CD4-positive, alpha-beta T cell treated with Interleukin-17A for 4 hours (primary cell): ENCODE data around the gene FAM234B.
"Not testable (repeated sequence)": the region's sequence is repeated elsewhere in the genome, so short reads cannot be mapped to it uniquely, and the experiment has no call there.

Experiments
- DNase-seq: peaks from one replicate; pipeline ENCODE4 v3.0.0-alpha.2; 2020; ENCODE audit warnings: mixed read lengths

The FAM234B gene

DNA sequence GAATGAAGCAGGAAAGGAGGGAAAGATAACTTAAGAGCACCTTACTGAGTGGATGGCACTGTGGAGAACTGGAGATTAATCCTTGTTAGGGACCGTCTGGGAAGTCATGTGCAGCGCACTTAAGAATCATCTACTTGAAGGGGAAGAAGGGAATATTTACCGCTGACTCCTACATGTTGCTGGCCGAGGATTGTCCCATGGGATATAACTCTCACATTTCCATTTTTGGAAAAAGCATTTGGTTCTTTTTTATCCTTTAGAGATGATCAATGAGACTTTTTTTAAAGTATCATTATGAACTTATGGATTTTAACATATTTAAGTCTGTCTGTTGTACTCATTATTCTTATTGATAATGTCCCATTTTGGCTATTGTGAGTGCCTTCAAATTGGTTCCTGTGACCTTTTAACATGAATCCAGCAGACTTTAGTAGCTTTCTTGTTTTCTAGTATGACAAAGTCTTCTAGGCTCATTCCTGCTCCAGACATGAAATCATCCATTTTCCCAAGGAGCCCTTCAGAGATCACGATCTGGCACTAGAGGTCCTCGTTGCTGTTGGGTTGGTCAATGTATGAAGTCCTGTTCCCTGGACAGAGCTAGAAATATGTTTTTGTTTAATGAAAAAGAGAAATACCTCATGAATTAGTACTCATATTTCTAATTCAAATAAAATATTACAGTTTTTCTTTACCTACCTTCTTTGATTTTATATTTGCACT, 20.2 kb upstream of the FAM234B start:
- no peak for DNase-seq

DNA sequence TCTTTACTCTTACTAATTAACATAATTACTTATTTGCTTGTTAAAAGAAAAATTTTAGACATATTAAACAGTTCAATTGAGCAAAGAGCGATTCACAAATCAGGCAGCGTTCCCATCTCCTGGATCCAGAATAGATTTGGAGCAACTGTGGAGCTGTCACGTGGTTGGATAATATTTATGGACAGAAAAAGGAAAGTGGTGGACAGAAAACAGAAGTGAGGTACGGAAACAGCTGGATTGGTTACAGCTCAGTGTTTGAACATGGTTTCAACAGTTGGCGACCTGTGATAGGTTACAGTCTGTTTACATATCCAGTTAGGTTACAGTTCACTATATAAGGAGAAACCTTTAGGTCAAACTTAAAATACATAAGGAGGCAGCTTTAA, 19.7 kb upstream of the FAM234B start:
- no peak for DNase-seq

DNA sequence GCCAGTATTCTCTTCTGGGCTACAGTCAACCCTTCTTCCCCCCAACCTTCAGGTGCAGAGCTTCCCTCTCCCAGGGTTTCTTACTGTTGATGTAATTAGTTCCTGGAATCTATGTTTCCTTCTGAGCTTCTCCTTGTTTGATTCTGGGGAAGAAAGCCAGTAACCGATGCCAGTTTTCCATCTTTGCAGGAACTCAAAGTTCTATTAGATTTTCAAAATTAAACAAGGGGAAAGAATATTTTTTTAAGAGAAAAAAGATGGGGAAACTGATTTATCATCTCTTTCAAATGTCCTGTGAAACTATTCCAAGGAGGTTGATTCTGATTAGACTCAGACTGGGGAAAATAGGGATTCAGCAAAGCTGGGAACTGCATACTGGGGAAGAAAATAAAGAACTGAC, 17.9 kb upstream of the FAM234B start:
- DNase-seq, result no peak

DNA sequence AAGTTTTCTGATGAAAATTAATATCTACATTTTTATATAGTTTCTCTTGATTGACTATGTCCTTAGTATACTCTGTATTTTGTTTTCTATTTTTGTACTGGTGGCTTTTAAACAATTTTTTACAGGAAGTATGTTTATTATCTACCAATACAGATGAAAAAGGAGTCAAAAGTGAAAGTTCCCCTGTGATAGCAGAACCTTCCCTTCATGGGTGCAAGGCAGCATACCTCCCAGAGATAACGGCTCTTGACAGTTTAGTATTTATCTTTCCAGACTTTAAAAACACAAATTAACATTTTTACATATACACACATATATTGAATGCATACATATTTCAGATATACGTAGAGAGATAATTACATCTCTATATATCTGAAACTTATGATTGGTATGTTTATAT, 17.1 kb upstream of the FAM234B start:
- DNase-seq, result no peak

DNA sequence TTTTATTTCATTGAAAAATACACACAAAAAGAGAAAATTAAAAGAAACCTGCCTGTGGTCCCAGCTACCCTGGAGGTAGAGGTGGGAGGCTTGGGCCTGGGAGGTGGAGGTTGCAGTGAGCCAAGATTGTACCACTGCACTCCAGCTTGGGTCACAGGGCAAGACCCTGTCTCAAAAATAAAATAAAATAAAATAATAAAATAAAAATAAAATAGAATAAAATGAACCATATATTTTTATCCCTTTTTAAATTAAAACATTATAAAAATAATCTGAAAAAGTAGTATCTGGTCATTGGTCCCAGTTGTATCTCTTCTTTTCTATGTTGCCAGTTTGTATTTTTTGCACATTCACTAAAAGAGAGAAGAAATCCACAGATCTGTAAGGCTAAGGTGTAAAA, 16.7 kb upstream of the FAM234B start:
- DNase-seq, result no peak

DNA sequence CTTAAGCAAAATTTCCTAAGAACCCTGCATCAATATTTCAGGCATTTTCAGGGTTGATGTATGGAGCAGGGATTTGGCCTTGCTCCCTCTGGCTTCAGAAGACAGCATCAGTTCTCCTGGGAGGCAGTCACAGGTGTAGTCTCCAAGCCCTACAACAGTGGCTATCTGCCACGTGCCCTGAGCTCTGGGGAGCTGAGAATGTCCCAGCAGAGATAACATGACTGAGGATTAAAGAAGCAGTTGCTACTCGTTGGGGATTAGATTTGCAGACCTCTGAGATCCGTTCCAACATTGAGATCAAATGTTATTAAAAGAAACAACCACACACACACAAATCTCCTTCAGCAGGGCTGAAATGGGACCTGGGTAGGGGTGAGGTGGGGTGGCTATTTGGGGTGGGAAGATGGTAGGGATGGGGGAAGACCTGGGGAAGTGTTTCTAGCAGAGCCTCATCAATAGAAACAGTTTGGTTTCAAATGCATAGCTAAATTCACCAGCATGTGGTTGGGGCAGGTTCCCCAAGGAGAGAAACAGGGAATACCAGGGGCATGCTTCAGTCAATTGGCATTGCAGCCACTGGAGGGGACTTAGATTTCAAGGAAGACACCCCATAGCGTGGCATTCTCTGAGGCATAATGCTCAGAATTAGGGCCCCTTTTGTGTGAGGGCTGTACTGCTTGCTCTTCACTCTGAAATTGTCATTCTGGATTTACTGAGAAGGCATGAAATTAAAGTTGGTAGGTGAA, 15.2 kb upstream of the FAM234B start:
- no peak for DNase-seq

DNA sequence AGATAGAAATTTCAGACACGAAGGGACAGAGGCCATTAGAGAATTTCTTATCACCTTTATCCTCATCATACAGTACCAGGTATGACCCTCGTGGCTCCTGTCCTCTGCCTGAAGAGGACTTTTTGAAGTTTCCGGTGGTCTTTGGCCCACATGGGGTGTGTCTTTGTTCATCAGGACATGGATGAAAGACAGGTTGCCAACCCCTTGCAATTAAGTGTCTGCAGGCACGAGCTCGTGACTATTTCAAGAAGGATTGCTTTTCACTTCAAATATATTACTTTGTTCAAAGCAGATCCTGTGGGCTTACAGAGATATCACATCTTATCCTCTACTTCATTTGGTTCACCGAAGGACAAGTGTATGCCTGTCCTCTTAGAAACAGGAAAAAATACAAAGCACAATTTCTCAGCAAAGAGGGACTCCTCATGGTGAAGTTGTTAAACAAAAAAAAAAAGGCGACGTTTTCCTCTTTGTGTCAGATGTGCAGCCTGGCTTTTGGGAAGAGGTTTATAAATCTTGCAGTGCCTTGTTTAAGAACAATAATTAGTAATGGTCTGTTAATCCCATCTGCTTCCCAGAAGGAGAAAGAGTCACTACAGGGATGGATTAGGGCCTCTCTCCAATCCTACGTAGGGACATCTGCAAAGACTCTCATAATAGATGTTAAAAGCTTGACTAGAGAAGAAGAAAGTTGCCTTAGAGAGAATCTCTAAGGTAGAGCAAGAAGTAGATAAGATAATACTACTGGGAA, 13.5 kb upstream of the FAM234B start:
- DNase-seq, result no peak

DNA sequence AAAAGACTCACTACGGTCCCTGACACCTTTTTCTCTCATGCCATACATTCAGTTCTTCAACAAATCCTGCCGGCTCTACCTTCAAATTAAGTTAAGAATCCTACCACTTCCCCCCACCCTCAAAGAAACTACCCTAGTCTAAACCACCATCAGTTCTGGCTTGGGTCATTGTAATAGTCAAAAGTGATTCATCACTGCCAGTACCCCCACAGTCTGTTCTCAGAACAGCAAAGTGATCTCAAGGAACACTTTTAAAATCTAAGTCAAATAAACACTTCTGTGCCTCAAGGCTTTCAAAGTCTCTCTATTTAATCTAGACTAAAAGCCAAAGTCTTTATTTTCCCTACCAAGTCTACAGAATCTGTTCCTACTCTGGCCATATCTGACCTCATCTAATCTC, 12.0 kb upstream of the FAM234B start:
- no peak for DNase-seq

DNA sequence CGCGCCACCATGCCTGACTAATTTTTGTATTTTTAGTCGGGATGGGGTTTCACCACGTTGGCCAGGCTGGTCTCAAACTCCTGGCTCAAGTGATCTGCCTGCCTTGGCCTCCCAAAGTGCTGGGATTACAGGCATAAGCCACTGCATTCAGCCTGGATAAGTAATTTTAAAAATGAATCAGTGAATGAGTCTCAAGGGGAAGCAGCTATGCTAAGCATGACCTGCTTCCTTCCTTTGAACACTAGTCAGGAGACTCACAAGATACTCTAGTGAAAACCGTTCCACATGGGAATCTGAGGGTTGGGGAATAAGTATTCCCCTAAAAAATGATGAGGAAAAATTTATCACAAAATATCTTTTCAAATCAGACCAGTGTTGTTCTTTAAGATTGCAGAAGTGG, 10.7 kb upstream of the FAM234B start:
- DNase-seq, result no peak

DNA sequence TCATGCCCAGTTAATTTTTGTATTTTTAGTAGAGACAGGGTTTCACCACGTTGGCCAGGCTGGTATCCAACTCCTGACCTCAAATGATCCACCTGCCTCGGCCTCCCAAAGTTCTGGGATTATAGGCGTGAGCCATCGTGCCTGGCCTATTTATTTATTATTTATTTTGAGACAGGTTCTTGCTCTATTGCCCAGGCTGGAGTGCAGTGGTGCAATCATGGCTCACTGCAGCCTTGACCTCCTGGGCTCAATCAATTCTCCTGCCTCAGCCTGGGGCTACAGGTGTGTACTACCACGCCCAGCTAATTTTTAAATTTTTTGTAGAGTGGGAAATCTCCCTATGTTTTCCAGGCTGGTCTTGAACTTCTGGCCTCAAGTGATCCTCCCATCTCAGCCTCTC, 8.8 kb upstream of the FAM234B start:
- DNase-seq, result not testable (repeated sequence)

DNA sequence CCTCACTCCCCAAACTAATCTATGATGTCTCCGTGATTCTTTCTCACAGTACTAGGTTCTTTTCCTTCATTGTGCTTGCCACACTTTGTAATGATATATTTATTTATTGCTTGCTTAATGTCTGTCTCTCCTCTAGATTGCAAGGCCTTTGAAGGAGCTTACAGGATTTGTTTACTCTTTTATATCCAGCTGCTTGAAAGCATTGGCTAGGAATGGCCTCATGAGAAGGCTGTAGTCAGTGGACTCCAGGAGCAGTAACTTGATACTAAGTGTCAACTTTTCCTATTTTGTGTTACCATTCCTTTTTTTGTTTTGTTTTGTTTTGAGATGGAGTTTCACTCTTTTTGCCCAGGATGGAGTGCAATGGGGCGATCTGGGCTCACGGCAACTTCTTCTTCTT, 7.3 kb upstream of the FAM234B start:
- DNase-seq, result no peak

DNA sequence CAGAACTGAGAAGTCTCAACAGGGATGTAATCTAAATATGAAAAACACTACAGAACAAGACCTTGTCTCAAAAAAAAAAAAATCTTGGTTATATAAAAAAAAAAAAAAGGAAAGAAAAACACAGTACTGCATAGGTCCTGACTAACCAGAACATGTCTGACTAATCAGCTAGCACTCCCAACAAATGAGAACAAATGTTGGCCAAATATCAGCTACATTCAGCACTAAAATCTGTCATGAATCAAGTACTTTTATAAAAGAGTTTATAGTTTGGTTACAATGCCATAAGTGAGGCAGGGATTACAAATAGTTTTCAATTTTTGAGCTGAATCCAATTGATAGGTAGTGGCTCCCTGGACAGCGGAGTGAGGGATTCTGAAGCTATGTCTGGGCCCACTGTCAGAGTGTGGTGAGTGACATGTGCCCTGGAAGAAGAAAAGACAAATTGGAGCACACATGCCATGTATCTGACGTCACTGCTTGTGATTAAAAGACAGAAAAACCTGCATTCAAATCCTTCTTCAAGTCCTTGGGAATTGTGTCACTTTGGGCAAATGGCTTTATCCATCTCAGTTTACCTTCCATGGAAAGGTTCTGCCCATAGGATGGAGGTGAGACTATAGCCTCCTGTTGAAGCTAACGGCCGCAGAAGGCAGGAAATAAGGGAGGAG, 5.6 kb upstream of the FAM234B start:
- DNase-seq, result no peak

DNA sequence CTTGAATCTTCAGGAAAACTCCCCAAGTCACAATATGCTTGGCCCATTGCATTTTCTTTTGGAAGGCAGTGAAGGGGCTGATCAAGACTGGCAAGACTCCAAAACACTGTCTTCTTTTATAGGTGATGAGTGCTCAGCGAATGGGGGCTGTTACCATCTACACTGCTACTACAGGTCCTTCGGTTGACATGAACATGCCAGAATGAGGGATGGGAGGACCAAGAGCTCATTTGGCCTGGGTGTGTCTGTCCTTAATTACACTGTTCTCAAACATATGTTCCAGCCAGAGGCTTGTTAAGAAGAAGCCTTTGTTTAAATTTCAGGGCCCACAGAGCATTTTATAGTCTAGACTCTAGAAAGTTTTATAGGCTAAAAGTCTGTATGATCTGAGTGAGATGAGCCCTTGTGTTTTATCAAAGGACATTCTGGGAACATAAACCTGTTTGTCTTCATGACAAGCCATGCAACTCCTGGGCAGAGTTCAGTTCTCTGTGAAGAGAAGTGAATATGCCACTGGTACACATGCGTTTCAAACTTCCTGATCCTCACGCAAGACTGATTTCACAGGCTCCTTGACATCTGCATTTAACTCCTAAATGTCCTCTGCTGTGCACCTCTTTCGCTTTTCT, 4.7 kb upstream of the FAM234B start:
- no peak for DNase-seq

DNA sequence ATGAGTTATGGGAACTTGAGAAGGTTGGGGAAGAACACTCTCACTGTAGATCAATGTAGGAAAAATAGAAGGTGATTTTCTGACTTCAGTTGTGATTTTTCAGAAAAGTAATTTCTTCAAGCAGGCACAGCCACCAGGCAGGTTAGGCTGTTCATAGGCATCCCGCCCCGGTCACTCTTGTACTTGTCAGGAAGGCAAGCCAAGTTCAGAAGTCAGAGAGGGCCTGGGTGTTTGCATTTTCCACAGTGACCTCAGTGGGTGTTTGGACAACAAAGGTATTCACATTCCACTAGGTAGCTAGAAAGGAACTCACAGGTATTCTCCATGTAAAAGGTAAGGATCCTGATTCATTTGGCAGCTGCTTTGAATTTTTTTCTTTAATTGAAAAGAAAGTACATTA, 3.0 kb upstream of the FAM234B start:
- no peak for DNase-seq

DNA sequence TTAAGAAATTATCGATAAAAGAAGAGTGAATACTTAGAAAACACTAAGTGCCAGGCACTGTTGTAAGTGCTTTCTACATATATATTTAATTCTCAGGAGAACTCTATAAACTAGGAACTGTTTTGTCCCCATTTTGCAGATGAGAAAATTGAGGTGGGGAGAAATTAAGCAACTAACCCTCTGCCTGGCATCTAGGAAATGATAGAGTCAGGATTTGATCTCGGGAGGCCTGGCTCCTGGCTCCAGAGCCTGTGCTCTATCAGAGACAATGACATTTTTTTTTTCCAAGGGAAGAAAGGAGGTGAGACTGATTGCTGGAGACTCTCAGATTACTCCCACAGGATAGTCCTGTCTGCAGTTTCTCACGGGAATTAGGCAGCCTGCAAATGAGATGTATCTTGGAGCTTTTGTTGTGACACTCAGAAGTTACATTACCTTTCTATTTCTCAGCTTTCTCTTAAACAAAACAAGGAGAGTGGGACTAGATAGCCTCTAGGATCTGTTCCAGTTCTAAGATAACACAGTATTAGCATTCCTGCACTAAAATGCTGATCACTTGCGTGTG, 1.4 kb upstream of the FAM234B start:
- DNase-seq, result no peak

DNA sequence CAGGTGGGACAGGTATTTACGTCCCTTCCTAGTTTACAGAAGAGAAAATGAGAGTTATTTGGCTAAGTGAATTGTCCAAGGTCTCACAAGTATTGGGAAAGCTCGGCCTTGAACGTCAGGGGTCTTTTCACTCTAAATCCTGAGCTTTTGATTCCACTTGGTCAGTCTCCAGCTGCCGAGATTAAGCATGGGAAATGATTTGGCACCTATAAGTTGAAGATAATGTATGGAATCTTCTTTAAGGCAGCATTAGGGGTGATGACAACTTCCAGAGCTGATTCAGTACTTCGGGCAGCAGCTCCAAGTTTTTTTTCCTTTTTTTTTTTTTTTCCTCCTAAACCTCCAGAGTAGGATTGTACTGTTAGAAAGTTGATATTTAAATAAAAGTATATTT, 722 bp downstream of the FAM234B start:
- no peak for DNase-seq

DNA sequence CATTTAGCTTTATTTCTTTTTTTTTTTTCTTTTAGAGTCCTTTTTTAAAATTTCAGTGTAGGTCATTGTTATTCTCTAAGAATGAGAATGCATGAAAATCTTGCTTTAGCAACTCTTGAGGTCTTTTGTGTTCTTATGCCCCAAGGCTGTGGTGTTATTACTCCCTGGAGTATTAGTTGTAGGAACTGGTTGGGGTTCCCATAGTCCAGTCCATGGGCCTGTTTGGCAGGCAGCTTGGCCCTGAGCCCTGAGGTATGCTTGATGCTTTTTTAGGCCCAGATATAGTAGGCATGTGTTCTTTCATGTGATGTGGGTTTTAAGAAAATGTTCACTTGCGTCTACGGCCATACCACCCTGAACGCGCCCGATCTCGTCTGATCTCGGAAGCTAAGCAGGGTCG, 1.6 kb downstream of the FAM234B start:
- DNase-seq, result no peak

DNA sequence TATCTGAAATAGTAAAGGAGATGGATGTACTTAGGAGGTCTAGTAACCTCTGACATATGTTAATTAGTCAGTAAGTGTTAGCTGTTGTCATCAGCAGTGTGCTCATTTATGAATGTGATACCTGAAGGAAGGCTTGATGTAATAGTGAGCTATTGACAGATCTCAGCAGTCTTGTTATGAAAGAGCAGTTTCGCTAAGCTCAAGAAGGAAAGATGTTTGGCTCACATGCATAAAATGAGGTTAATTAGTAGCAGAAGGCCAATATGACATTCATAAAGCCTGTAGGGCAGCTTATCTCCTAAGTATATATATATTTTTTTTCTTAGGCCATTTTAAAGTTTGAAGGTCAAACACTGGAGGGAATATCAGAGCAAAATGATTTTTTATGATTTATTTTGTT, 2.8 kb downstream of the FAM234B start:
- no peak for DNase-seq

DNA sequence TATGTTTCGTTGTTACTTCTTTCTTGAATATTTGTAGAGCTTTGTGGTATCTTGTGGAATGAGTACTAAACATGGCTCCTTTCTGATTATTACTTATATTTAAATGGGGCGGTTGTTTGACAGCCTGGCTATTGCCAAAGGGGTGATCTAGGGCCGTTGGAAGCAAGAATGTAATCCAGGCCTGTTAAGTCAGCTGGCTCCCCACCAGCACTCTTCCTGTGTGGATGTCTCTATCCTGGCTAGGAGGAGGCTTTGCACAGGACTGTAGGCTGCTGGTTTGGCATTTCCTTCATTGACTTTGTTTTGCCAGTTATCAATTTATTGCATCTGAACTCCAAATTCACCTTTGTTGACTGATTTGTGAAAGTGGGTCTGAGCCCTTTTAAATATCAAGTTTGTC, 5.6 kb downstream of the FAM234B start:
- DNase-seq, result no peak

DNA sequence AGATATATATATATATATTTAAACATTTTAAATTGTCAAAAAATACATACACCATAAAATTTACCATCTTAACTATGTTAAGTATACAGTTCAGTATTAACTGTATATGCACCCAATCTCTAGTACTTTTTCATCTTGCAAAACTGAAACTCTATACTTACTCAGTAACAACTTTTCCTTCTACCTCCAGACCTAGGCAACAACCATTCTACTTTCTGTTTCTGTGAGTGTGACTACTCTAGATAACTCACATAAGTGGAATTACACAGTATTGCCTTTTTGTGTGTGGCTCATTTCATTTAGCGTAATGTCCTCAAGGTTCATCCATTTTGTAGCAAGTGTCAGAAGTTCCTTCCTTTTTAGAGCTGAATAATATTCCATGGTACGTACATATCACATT, 8.2 kb downstream of the FAM234B start:
- no peak for DNase-seq

DNA sequence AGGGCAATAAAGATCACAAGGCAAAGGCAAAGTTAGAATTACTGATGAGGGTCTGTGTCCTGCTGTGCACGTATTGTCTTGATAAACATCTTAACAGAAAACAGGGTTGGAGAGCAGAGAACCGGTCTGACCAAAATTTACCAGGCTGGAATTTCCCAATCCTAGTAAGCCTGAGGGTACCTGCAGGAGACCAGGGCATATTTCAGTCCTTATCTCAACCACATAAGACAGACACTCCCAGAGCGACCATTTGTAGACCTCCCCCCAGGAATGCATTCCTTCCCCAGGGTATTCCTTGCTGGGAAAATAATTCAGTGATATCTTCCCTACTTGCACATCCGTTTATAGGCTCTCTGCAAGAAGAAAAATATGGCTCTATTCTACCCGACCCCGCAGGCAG, 9.4 kb downstream of the FAM234B start:
- not testable (repeated sequence) for DNase-seq

DNA sequence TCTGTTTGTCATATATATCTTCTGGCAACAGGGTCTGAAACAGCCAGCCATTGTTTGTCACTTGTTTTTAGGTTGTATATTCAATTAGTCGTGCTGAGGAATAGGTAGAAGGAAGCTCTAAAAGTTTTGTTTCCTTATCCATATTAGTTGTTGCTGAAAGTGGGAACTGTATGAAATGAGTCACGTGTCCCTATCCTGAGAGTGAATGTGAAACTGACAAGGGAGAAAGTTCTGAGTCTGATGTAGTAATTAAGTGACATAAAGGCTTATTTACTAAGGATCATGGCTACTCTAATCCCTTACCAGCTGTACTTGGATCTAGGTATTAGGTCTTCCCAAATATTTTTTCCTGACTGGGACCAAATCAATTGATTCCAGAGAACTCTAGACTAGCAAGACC, 16.4 kb downstream of the FAM234B start:
- no peak for DNase-seq

DNA sequence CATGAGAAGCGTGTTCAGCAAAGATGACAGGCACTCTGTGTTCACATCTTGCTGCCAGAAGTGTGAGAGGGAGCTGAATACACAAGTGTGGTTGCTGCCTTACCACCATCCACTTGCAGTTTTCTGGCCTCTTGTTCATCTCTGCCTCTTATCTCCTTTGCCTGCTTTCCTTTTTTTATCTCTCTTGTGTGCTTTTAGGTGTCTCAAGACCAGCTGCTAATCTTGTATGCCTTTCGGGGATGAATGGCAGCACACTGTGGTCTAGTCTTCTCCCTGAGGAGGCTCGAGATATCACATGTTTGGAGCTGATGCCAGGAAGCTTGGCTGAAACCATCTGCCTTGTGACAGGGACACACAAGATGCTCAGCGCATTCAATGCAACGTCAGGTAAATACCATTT, 17.2 kb downstream of the FAM234B start:
- no peak for DNase-seq
